HG03571 (cell line): Measurements from ENCODE around the gene GSTM5.
"Not testable (repeated sequence)": the region's sequence is repeated elsewhere in the genome, so short reads cannot be mapped to it uniquely, and the experiment has no call there.

ENCODE experiments used
- ATAC-seq: cut with Tn5 transposase; IDR thresholded peaks from one replicate; pipeline ENCODE4 v1.9.1; 2021; ENCODE audit not compliant: unreplicated experiment

Gene GSTM5

DNA sequence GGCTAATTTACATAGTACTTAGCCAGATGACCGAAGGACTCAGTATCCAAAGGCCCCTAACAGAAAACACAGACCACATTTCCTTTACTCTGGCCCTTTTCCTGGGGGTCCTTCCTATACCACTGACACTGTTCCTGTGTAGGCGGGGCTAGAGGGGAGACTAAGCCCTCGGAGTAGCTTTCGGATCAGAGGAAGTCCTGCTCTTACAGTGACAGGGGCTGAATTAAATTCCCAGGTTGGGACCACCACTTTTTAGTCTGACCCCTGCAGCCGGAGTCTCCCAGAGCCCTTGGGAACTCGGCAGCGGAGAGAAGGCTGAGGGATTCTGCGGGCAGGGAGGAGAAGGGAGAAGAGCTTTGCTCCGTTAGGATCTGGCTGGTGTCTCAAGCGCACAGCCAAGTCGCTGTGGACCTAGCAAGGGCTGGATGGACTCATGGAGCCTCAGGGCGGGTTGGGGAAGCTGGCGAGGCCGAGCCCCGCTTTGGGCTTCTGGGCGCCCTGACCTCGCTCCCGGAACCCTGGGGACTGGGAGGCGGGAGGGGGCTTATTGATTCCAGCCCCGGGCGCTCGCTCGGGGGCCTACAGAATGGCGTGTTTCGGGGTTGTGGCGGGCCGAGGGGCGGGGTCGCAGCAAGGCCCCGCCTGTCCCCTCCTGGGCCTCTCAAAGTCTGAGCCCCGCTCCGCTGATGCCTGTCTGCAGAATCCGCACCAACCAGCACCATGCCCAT is at the start of gene GSTM5:
Gene GSTM5, plus strand, starts transcription at position 659 of the 728 bp plus-strand sequence. Its CDS starts 62 bp downstream, at position 721.
- not testable (repeated sequence) for ATAC-seq

- ATAC-seq, result no peak
Measured at GRCh38 chr1:109664671-109665070, 47.4 kb upstream of the GSTM5 start.

DNA sequence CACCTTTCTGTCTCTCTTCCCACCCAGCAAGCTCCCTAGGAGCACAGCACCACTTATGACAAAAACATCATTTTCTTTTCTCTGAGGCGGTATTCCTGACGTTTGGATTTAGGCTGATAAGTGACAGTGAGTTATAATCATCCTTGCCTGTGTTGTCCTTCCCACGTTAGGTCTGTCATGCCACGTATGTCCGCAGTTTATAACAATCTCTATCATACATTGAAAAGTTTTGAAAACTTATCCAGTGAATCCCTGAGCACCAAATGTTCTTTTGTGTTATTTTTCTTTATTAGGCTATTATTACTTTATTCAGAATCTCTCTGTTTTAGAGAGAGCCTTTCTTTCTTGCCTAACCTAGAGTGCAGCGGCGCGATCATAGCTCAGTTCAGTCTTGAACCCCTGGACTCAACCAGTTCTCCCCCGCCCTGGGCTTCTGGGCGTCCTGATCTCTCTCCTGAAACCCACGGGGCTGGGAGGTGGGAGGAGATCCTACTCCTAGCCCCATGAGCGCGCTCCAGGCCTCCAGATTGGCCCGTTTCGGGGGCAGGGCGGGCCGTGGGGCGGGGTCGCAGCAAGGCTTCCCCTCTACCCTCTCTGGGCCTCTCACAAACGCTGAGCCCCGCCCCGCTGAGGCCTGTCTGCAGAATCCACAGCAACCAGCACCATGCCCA is 44.5 kb upstream of the GSTM5 start, which contains the start of gene GSTM2:
Gene GSTM2, plus strand, starts transcription at position 606 of the 671 bp plus-strand sequence. Its CDS starts 59 bp downstream, at position 665.
- peak; percentile 75 for ATAC-seq

DNA sequence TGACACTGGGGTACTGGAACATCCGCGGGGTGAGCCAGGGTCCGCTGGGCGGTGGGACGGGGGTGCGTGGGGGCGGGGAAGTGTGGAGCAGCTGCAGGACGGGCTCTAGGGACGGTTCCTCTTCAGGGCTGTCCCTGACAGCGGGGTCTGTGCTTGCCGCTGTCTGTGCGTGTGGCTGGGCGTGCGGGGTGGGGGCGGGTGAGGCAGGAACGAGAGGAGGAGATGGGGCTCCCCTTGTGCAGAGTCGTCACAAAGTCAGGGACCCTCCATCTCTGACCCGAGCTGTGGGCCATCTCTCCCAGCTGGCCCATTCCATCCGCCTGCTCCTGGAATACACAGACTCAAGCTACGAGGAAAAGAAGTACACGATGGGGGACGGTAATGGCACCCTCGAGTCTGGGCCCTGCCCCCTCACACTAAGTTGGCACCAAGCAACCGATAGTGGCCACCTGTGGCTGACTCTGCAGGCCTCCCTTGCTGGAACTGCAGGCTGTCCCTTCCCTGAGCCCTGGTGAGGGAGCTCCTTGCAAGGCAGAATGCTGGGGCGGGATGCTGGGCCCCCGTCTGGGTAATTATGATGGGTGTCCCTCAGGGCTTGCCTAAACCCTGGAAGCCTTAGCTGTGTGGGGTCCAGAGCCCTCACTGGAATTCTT is 43.8 kb upstream of the GSTM5 start:
- no peak for ATAC-seq

- ATAC-seq, result no peak
Measured at GRCh38 chr1:109669246-109669948, 42.7 kb upstream of the GSTM5 start.

DNA sequence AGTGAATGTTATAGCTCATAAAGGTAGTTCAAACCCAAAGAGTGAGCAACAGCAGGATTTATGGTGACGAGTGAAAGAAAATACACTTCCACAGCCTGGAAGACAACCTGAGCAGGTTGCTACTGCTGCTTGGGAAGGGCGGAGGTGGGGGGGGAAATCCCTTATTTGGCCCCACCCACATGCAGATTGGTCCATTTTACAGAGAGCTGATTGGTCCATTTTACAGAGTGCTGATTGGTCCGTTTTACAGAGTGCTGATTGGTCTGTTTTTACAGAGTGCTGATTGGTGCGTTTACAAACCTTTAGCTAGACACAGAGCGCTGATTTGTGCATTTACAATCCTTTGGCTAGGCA is 42.1 kb upstream of the GSTM5 start:
- ATAC-seq, result not testable (repeated sequence)

DNA sequence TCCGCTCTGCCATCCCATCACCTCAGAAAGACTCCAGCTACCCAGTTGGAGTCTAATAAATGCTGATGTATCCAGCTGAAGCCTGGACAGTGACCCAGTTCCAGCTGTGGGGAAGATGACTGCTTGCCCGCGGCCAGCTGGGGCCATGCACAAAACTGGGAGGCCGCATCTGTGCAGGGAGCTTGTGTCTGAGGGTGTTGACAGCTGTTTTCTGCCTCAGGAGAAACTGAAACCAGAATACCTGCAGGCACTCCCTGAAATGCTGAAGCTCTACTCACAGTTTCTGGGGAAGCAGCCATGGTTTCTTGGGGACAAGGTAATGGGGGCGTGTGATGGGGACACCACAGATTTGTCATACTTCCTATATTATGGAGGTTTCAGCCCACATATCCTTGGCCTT is 41.0 kb upstream of the GSTM5 start:
- ATAC-seq, result no peak

DNA sequence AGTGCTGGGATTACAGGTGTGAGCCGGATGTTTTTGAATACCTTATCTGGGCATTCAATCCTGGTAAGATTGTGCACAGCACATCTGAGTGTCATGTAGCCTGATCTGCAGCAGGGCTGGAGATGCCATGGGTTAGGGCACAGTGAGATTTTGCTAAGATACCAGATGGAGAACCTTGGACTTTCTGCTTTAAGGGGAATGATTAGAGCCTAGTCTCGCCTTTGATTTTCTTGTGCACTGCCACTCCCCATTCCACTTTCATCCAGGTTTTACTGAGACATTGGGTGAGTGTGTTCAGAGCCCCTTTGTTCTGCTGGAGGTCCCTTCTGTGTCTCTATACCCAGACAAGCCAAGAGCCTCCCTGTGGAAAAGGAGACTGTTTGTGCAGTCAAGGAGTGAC is 38.2 kb upstream of the GSTM5 start:
- ATAC-seq, result not testable (repeated sequence)

GRCh38 chr1:109676683-109677381 is 35.2 kb upstream of the GSTM5 start:
- ATAC-seq, result not testable (repeated sequence)

DNA sequence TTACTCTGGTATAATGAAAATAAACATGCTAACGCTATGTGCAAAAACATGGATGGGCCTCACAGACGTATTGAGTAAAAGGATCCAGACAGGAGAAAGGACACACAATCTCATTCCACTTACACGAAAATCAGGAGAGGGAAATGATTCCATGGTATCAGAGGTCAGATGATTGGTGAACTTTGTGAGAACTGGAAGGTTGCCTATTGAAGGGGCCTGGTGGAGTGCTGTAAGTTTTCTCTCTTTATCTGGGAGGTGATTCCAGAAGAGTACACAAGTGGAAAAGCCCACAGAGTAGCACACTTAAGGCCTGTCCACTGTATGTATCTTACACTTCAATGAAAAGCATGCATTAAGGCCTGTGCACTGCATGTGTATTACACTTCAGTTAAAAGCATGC is 34.6 kb upstream of the GSTM5 start:
- no peak for ATAC-seq

GRCh38 chr1:109678637-109679036 is 33.4 kb upstream of the GSTM5 start:
- ATAC-seq, result not testable (repeated sequence)

DNA sequence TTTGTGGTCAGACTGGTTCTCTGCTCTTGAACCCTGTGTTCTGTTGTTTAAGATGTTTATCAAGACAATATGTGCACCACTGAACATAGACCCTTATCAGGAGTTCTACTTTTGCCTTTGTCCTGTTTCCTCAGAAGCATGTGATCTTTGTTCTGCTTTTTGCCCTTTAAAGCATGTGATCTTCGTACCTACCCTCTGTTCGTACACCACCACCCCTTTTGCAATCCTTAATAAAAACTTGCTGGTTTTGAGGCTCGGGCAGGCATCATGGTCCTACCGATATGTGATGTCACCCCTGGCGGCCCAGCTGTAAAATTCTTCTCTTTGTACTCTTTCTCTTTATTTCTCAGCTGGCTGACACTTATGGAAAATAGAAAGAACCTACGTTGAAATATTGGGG is 27.3 kb upstream of the GSTM5 start:
- not testable (repeated sequence) for ATAC-seq

DNA sequence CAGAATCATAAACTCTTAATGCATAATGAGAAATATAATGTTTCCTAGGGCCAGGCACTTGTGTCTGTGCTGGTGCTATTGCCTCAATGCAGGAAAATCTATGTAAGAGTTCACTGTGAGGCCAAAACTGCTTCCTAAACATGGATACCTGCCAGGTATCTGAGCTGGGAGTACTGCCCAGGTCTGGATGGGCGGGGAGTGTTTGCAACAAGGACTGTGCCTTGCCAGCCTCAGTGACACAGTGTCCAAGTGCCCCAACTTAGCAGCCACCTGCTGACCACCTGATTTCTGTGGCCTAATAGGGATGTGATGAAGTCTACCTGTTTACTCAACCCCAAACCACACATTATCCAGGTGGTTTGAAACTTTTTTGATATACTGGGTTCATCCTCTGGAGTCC is 26.7 kb upstream of the GSTM5 start:
- ATAC-seq, result not testable (repeated sequence)

- ATAC-seq, result not testable (repeated sequence)
Measured at GRCh38 chr1:109685890-109686289, 26.2 kb upstream of the GSTM5 start.

GRCh38 chr1:109687109-109687508 is 24.9 kb upstream of the GSTM5 start:
- ATAC-seq, result not testable (repeated sequence)

GRCh38 chr1:109687641-109688499 is 24.2 kb upstream of the GSTM5 start, which contains the start of gene GSTM1:
Gene GSTM1 (plus strand): TSS chr1:109687817. CDS start chr1:109687874, 57 bp downstream.
- ATAC-seq, result peak; percentile 89

DNA sequence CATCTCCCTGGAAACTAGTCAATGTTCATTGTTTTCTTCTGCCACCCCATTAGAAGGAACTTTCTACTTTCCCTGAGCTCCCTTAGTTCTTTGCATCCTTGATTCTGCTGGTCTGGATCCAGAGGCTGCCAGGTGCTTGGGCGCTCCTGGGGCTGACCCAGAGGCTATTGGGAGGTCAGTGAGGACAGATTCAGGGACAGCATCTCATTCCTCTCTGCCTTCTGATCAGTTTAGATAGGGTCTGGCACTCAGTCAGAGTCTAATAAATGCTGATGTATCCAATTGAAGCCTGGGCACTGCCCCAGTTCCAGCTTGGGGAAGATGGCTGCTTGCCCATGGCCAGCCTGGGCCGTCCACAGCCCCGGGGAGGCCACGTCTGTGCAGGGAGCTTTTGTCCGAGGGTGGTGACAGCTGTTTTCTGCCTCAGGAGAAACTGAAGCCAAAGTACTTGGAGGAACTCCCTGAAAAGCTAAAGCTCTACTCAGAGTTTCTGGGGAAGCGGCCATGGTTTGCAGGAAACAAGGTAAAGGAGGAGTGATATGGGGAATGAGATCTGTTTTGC is 22.1 kb upstream of the GSTM5 start:
- ATAC-seq, result no peak

- no peak for ATAC-seq
Measured at GRCh38 chr1:109691759-109692158, 20.3 kb upstream of the GSTM5 start.

- ATAC-seq, result not testable (repeated sequence)
Measured at GRCh38 chr1:109694400-109694799, 17.7 kb upstream of the GSTM5 start.
